Measurements from ENCODE around the gene PNMA8A. TPM values are rescaled to one million over a fixed set of nuclear protein-coding genes. Genes with fewer than 3 reads are reported as not detected.

PNMA8A gene
- total RNA-seq, 1 donor from 2014 or later: 14.1 TPM

- peaks cover 3% of the 10 kb centered on the region for H3K4me1 Mint-ChIP-seq (ENCODE audit: low read depth, unreplicated experiment)
- no peak overlapping the region for H3K27ac Mint-ChIP-seq (ENCODE audit: unreplicated experiment)
- DNase-seq: no peak
- peaks cover 2% of the 10 kb centered on the region for H3K9me3 Mint-ChIP-seq (ENCODE audit: unreplicated experiment)
- peaks cover 6% of the 10 kb centered on the region for H3K36me3 Mint-ChIP-seq (ENCODE audit: unreplicated experiment)
- peaks cover 3% of the 10 kb centered on the region for H3K27me3 Mint-ChIP-seq (ENCODE audit: unreplicated experiment)
- H3K4me3 Mint-ChIP-seq (ENCODE audit: unreplicated experiment): peak overlapping the region; percentile 78
- no peak for TF ChIP-seq CTCF (IDR thresholded peaks at IDR 0.05; ENCODE audit: partially characterized antibody, unreplicated experiment)
Measured at GRCh38 chr19:46471811-46472543, 614 bp upstream of the PNMA8A start.

GRCh38 chr19:46470376-46470775, 987 bp downstream of the PNMA8A start:
- H3K27ac Mint-ChIP-seq (ENCODE audit: unreplicated experiment): no peak overlapping the region
- DNase-seq: no peak
- H3K9me3 Mint-ChIP-seq (ENCODE audit: unreplicated experiment): peaks cover 2% of the 10 kb centered on the region
- peaks cover 6% of the 10 kb centered on the region for H3K36me3 Mint-ChIP-seq (ENCODE audit: unreplicated experiment)
- TF ChIP-seq CTCF (IDR thresholded peaks at IDR 0.05; ENCODE audit: partially characterized antibody, unreplicated experiment): no peak
- H3K4me3 Mint-ChIP-seq (ENCODE audit: unreplicated experiment): peak overlapping the region; percentile 78
- H3K27me3 Mint-ChIP-seq (ENCODE audit: unreplicated experiment): peaks cover 3% of the 10 kb centered on the region
- H3K4me1 Mint-ChIP-seq (ENCODE audit: low read depth, unreplicated experiment): peaks cover 3% of the 10 kb centered on the region

GRCh38 chr19:46469541-46470185, 1.7 kb downstream of the PNMA8A start:
- H3K27me3 Mint-ChIP-seq (ENCODE audit: unreplicated experiment): peaks cover 3% of the 10 kb centered on the region

GRCh38 chr19:46466536-46467196, 4.7 kb downstream of the PNMA8A start:
- H3K27me3 Mint-ChIP-seq (ENCODE audit: unreplicated experiment): peaks cover 1% of the 10 kb centered on the region
- peaks cover 6% of the 10 kb centered on the region for H3K36me3 Mint-ChIP-seq (ENCODE audit: unreplicated experiment)
- H3K27ac Mint-ChIP-seq (ENCODE audit: unreplicated experiment): no peak overlapping the region
- DNase-seq: no peak
- H3K4me1 Mint-ChIP-seq (ENCODE audit: low read depth, unreplicated experiment): peaks cover 4% of the 10 kb centered on the region
- TF ChIP-seq CTCF (IDR thresholded peaks at IDR 0.05; ENCODE audit: partially characterized antibody, unreplicated experiment): no peak
- peaks cover 2% of the 10 kb centered on the region for H3K9me3 Mint-ChIP-seq (ENCODE audit: unreplicated experiment)
- no peak overlapping the region for H3K4me3 Mint-ChIP-seq (ENCODE audit: unreplicated experiment)

More at GRCh38 chr19:46469541-46470185, 1.7 kb downstream of the PNMA8A start:
- no peak for TF ChIP-seq CTCF (IDR thresholded peaks at IDR 0.05; ENCODE audit: partially characterized antibody, unreplicated experiment)
- Mint-ChIP-seq H3K9me3 (ENCODE audit: unreplicated experiment) (peaks cover 2% of the 10 kb centered on the region), H3K4me1 (ENCODE audit: low read depth, unreplicated experiment) (peaks cover 3% of the 10 kb centered on the region), H3K4me3 (ENCODE audit: unreplicated experiment) (no peak overlapping the region), H3K36me3 (ENCODE audit: unreplicated experiment) (peaks cover 6% of the 10 kb centered on the region), H3K27ac (ENCODE audit: unreplicated experiment) (no peak overlapping the region)
- DNase-seq: no peak

All from glutamatergic neuron (in vitro differentiated cells).